Aorta (tissue), 5 donors: ENCODE data around the gene PUS7. TPM values are rescaled to one million over a fixed set of nuclear protein-coding genes. Genes with fewer than 3 reads are reported as not detected.

Source experiments
- ATAC-seq: fragments of 200-7000 bp; cut with Tn5 transposase; one replicate; pipeline ENCODE4 v1.9.1; 2022; ENCODE audit warnings: moderate library complexity; ENCODE audit not compliant: low FRiP score
- DNase-seq, 2 donors: peaks; one replicate each; pipeline ENCODE4 v3.0.0-alpha.2; 2020
- H3K27ac ChIP-seq, 2 donors: one replicate each; pipeline ENCODE4 v1.5.1; 2013; ENCODE audit warnings: low read length in 2 of 2, mild to moderate bottlenecking in 2 of 2, moderate library complexity in 2 of 2, control low read depth in 1 of 2, inconsistent platforms in 1 of 2, low read depth in 1 of 2
- H3K27me3 ChIP-seq, 2 donors: one replicate each; pipeline ENCODE4 v1.6.1; 2013; ENCODE audit warnings: control low read depth in 1 of 2, low read length in 1 of 2, mild to moderate bottlenecking in 1 of 2, moderate library complexity in 1 of 2; ENCODE audit not compliant: insufficient read depth in 2 of 2, control insufficient read depth in 1 of 2
- H3K36me3 ChIP-seq, 2 donors: one replicate each; pipeline ENCODE4 v1.6.1; 2013; ENCODE audit warnings: control low read depth in 1 of 2, low read length in 1 of 2, mild to moderate bottlenecking in 1 of 2; ENCODE audit not compliant: insufficient read depth in 2 of 2, control insufficient read depth in 1 of 2
- H3K4me1 ChIP-seq, 2 donors: one replicate each; pipeline ENCODE4 v1.6.1; 2013; ENCODE audit warnings: low read length in 2 of 2, control low read depth in 1 of 2, mild to moderate bottlenecking in 1 of 2, moderate library complexity in 1 of 2; ENCODE audit not compliant: insufficient read depth in 2 of 2, control insufficient read depth in 1 of 2
- H3K4me3 ChIP-seq, 2 donors: one replicate each; pipeline ENCODE4 v1.5.1; 2013; ENCODE audit warnings: low read length in 2 of 2, control low read depth in 1 of 2, mild to moderate bottlenecking in 1 of 2
- H3K9me3 ChIP-seq: one replicate; pipeline ENCODE4 v1.6.1; 2013; ENCODE audit warnings: mild to moderate bottlenecking, low read length; ENCODE audit not compliant: control insufficient read depth
- WGBS, 2 donors: extraction: QIAGEN DNeasy Blood & Tissue Kit; methylation state at CpG; one replicate each; pipeline ENCODE4 v1.1.7; 2013; 5-methylcytosine and 5-hydroxymethylcytosine counted together
- intact Hi-C, 2 donors: fragments of 100-400 bp; cut with DNase I; formaldehyde crosslinking; loops; one replicate each; pipeline versions ENCODE4 v1.14.2 to v1.15.0; 2022
- polyA plus RNA-seq, 2 donors: library from polyadenylated mRNA; stranded (reverse); fragments of 200-250 nt; gene quantifications; one replicate each; pipeline ENCODE4 v1.2.3, GENCODE V29; 2013
- total RNA-seq, 2 donors: library from RNA; stranded (reverse); fragmentation: NEBNext Ultra II Directional; extraction: Animal tissue kit (Norgen Biotek cat#: 25700); gene quantifications; one replicate each; pipeline ENCODE4 v1.2.1, GENCODE V29; 2021
- donor health status: healthy with polysubstance abuse.
- donor health status: Bipolar disorder and iron deficiency.
- donor health status: DM: no; HTN: no; CAD: no.
- donor health status: DM: no; HTN: no; CAD: no.
- donor health status: DM: yes; HTN: yes; CAD: no.

PUS7 gene
- total and polyA plus RNA-seq, 4 donors = 0.38 to 11.6 (median 7.0) TPM

GRCh38 chr7:105489409-105489808 is 32.7 kb downstream of the PUS7 start:
- no peak for DNase-seq
- Histone ChIP-seq H3K4me1 (peaks cover 0 to 5% of the 10 kb centered on the region in 2 donors), H3K27ac (no peak overlapping the region), H3K9me3 (no peaks in the 10 kb centered on the region), H3K27me3 (no peaks in the 10 kb centered on the region), H3K4me3 (no peak overlapping the region), H3K36me3 (no peaks in the 10 kb centered on the region)
- intact Hi-C loops = no loop called here
- WGBS, 2 donors = 95 to 97% methylated on average over 3 of the region's 3 CpGs
- no peak for ATAC-seq

DNA sequence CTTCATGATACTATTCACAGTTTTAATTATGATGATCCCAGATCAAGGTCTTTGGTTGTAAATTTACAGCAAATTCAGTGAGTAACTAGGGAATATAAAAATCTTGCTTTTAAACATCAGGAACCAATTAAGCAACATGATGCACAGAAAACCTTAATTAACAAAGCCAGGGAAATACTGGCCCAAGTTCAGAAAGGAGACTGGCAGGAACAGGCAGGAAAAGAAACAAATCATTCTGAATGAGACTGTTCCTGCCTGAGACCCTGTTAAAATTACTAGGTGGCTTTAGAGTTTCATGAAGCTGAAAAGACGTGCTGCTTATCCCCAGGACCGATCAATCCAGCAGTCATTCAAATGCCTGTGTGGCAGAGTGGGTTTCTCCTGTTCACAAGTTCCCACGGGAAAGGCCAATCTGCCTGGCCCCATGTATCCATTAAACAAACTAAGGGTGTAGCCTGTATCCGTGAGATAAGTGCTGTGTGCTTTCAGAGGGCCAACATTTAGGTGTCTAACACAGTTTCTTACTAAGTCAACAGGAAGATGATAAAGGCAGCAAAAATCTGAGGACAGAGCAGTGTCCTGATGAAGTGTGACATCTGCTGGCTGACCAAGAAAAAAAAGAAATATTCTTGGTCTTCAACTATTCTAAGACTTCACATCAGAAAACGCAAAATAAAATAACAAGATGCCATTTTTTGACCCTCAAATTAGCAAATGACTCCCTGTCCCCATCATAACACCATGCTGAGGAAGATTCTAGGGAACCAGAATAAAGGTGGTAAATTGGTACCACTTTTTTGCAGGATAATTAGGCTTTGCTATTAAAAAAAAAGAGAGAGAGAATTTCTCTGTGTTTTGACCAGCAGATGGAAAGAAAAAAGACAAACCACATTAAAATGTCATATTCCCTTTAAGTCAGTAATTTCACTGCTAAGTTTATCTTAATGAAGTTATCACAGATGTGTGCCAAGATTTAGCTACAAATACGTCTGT is 34.2 kb downstream of the PUS7 start:
- Histone ChIP-seq H3K4me3 (no peak overlapping the region), H3K27ac (no peak overlapping the region), H3K9me3 (no peaks in the 10 kb centered on the region), H3K4me1 (peaks cover 0 to 3% of the 10 kb centered on the region in 2 donors), H3K27me3 (no peaks in the 10 kb centered on the region), H3K36me3 (no peaks in the 10 kb centered on the region)
- ATAC-seq (peak; percentile 81), DNase-seq (no peak)
- intact Hi-C loops = no loop called here
- 23 to 32% methylated on average over 6 of the region's 6 CpGs for WGBS, 2 donors

GRCh38 chr7:105480931-105481330 is 41.1 kb downstream of the PUS7 start:
- WGBS, 2 donors = 94 to 95% methylated on average over 4 of the region's 4 CpGs
- Histone ChIP-seq H3K9me3 (no peaks in the 10 kb centered on the region), H3K36me3 (peaks cover 0 to 2% of the 10 kb centered on the region in 2 donors), H3K4me1 (no peaks in the 10 kb centered on the region), H3K27ac (no peak overlapping the region), H3K27me3 (no peaks in the 10 kb centered on the region), H3K4me3 (no peak overlapping the region)
- ATAC-seq (no peak), DNase-seq (no peak)
- intact Hi-C loops = no loop called here

DNA sequence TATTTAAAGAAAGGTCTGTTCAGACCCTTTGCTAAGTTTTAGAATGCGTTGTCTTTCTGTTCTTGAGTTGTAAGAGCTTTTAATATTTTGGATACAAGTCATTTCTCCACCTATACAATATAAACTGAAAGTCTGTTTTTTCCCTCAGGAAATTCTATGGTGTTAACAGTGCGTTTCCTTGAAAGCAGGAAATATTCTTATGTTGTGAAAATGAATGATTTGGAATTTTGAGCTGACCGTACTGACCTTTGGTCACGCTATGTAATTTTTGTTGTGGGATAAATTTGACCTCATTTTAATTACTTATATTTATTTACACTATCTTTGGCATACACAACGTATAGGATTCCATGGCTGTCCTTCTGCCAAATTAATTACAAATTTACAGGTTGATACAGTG is 43.5 kb downstream of the PUS7 start:
- no peaks in the 10 kb centered on the region for H3K9me3 ChIP-seq
- no peak for ATAC-seq
- intact Hi-C loops = no loop called here
- no peaks in the 10 kb centered on the region for H3K4me1 ChIP-seq
- 88 to 94% methylated on average over 5 of the region's 5 CpGs for WGBS, 2 donors
- DNase-seq = no peak
- H3K4me3 ChIP-seq = no peak overlapping the region
- no peaks in the 10 kb centered on the region for H3K27me3 ChIP-seq
- H3K27ac ChIP-seq = no peak overlapping the region
- H3K36me3 ChIP-seq = peaks cover 0 to 2% of the 10 kb centered on the region in 2 donors

DNA sequence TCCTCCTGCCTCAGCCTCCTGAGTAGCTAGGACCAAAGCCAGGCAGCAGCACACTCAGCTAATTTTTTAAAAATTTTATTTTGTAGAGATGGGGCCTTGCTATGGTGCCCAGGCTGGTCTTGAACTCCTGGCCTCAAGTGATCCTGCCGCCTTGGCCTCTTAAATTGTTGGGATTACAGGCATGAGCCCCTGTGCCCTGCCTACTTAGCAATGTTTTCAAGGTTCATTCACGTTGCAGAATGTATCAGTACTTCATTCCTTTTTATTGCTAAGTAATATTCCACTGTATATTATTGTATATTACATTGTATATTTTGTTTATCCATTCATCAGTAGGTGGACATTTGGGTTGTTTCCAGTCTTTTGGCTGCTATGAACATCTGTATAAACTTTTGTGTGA is 44.2 kb downstream of the PUS7 start:
- WGBS, 2 donors = 92 to 98% methylated on average over 2 of the region's 2 CpGs
- intact Hi-C loops = no loop called here
- H3K9me3 ChIP-seq = no peaks in the 10 kb centered on the region
- DNase-seq (no peak), ATAC-seq (no peak)
- no peak overlapping the region for H3K4me3 ChIP-seq
- H3K27ac ChIP-seq = no peak overlapping the region
- H3K36me3 ChIP-seq = peaks cover 0 to 2% of the 10 kb centered on the region in 2 donors
- H3K27me3 ChIP-seq = no peaks in the 10 kb centered on the region
- H3K4me1 ChIP-seq = no peaks in the 10 kb centered on the region

- Histone ChIP-seq H3K4me3 (no peak overlapping the region), H3K36me3 (no peaks in the 10 kb centered on the region), H3K27ac (no peak overlapping the region), H3K9me3 (no peaks in the 10 kb centered on the region), H3K27me3 (no peaks in the 10 kb centered on the region), H3K4me1 (no peaks in the 10 kb centered on the region)
- ATAC-seq (no peak), DNase-seq (no peak)
- 99 to 100% methylated on average over 1 of the region's 1 CpG for WGBS, 2 donors
- intact Hi-C loops = no loop called here
These were observed 48.0 kb downstream of the PUS7 start for GRCh38 chr7:105474045-105474444.

- Histone ChIP-seq H3K36me3 (no peaks in the 10 kb centered on the region), H3K9me3 (no peaks in the 10 kb centered on the region), H3K4me1 (no peaks in the 10 kb centered on the region), H3K27ac (no peak overlapping the region), H3K4me3 (no peak overlapping the region), H3K27me3 (no peaks in the 10 kb centered on the region)
- ATAC-seq (no peak), DNase-seq (no peak)
- intact Hi-C loops = no loop called here
- 89 to 90% methylated on average over 4 of the region's 4 CpGs for WGBS, 2 donors
These were observed 48.9 kb downstream of the PUS7 start for GRCh38 chr7:105473163-105473562.

DNA sequence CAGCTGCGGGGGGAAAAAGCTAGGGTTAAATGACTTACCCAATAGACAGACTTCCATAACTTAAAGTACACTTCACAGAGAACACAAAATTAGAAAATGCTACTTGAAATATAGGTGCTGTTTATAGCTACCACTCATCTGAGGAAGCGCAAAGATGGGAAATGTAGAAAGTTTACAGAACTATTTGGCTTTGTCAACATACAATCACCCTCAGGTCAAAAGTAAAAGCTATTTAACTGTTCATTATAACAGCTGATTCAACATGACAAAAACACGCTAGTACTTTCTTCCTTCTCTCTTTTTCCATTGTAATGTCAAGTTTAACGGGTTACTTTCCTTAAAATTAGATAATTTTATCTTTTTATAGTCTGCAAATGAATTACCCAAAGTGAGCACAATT is 51.2 kb downstream of the PUS7 start:
- intact Hi-C loops = no loop called here

DNA sequence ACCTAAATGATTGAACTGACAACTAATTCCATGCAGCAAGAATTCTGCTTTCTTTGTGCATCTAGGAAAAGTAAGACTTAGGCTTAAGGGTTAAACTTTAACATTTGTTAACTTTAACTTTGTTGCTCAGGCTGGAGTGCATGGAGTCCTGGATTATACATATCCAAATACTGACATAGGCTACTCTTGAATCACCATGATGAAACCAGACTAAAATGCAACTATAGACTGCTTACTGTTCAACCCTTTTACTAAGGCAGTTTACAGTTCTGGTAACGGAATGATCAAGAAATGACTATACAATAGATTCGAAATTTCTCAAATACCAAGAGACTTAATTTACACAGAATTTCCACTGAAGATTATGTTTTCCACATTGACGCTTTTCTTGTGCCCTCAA is 52.0 kb downstream of the PUS7 start:
- Histone ChIP-seq H3K27ac (no peak overlapping the region), H3K4me3 (no peak overlapping the region), H3K9me3 (no peaks in the 10 kb centered on the region), H3K4me1 (no peaks in the 10 kb centered on the region), H3K36me3 (no peaks in the 10 kb centered on the region), H3K27me3 (no peaks in the 10 kb centered on the region)
- DNase-seq = no peak
- WGBS, 2 donors = 95 to 98% methylated on average over 3 of the region's 3 CpGs
- intact Hi-C loops = no loop called here
- no peak for ATAC-seq

More for the DNA sequence above, 51.2 kb downstream of the PUS7 start:
- WGBS, 2 donors = 95 to 96% methylated on average over 4 of the region's 4 CpGs
- Histone ChIP-seq H3K9me3 (no peaks in the 10 kb centered on the region), H3K27me3 (no peaks in the 10 kb centered on the region), H3K4me3 (no peak overlapping the region), H3K27ac (no peak overlapping the region), H3K36me3 (no peaks in the 10 kb centered on the region), H3K4me1 (no peaks in the 10 kb centered on the region)
- ATAC-seq = no peak
- no peak for DNase-seq
